K562 (cell line): ENCODE measurements around the gene C4orf36. TPM values are rescaled to one million over a fixed set of nuclear protein-coding genes. Genes with fewer than 3 reads are reported as not detected.

ENCODE experiments used
- LEF1 ChIP-seq: fragments of 450-650 bp; IDR thresholded peaks from 2 replicates; pipeline ENCODE4 v1.6.1; 2016; ENCODE audit warnings: mild to moderate bottlenecking
- NONO ChIP-seq, 2 experiments: fragments of 200-400 bp in 1 of 2; fragments of 450-650 bp in 1 of 2; formaldehyde crosslinking in 1 of 2; IDR thresholded peaks; 2 replicates each; pipeline ENCODE4 v1.6.1; 2017; ENCODE audit warnings: low read depth in 2 of 2, mild to moderate bottlenecking in 2 of 2, moderate library complexity in 2 of 2, low read length in 1 of 2
- SAFB ChIP-seq: fragments of 200-400 bp; formaldehyde crosslinking; IDR thresholded peaks from 2 replicates; pipeline ENCODE4 v1.6.1; 2017; ENCODE audit warnings: low read depth, low read length, borderline replicate concordance
- SP2 ChIP-seq: IDR thresholded peaks from 2 replicates; pipeline ENCODE4 v1.6.1; 2011; ENCODE audit warnings: mild to moderate bottlenecking, low read depth, low read length, moderate library complexity; ENCODE audit not compliant: poor library complexity, severe bottlenecking; ENCODE audit errors: extremely low read depth
- ZNF263 ChIP-seq: sonication (generic); formaldehyde crosslinking; IDR thresholded peaks from 2 replicates; pipeline ENCODE4 v1.8.0; 2022; ENCODE audit warnings: mild to moderate bottlenecking, missing genetic modification reagents, borderline replicate concordance
- polyA plus RNA-seq, 8 experiments: library from polyadenylated mRNA; depleted of rRNA in 4 of 8; stranded (reverse) in 5 of 8; unstranded in 3 of 8; fragments of >200 nt; fragmentation: Nextera tagmentation in 2 of 8; fragmentation: Illumina TruSeq in 1 of 8; extraction: Ambion mirVana in 2 of 8; extraction: Trizol in 1 of 8; gene quantifications; 2 replicates each; pipeline versions ENCODE4 v1.2.1 to v1.2.3, GENCODE V29; 2011 to 2014; ENCODE audit warnings: inconsistent platforms in 1 of 8, missing spikeins in 1 of 8
- total RNA-seq, 7 experiments: library from RNA; depleted of rRNA in 6 of 7; stranded (reverse); fragments of >200 nt in 6 of 7; fragmentation: Illumina TruSeq in 2 of 7; extraction: Trizol in 2 of 7; gene quantifications; 2 replicates each; pipeline versions ENCODE4 v1.2.1 to v1.2.3, GENCODE V29; 2011 to 2021; ENCODE audit warnings: low replicate concordance in 1 of 7
- TF ChIP-seq, protein P1 (sequence below), 2 experiments: fragments of 450-650 bp; IDR thresholded peaks; 2 replicates each; pipeline ENCODE4 v1.6.1; 2016; ENCODE audit warnings: mild to moderate bottlenecking in 2 of 2, borderline replicate concordance in 1 of 2, low read depth in 1 of 2, moderate library complexity in 1 of 2
- TF ChIP-seq, protein P2 (sequence below): fragments of 450-650 bp; IDR thresholded peaks from 2 replicates; pipeline ENCODE4 v1.6.1; 2016; ENCODE audit warnings: antibody characterized with exemption
- TF ChIP-seq, protein P3 (sequence below): sonication (generic); formaldehyde crosslinking; IDR thresholded peaks from 2 replicates; pipeline ENCODE4 v1.4.0; 2020; ENCODE audit warnings: mild to moderate bottlenecking, missing genetic modification reagents

C4orf36 gene
- total and polyA plus RNA-seq, 9 of the 15 experiments (the other 6 are each of a cell fraction or from before 2014, with no cell fraction given), result 0.14 to 0.45 (median 0.20) TPM; not detected in 5

DNA sequence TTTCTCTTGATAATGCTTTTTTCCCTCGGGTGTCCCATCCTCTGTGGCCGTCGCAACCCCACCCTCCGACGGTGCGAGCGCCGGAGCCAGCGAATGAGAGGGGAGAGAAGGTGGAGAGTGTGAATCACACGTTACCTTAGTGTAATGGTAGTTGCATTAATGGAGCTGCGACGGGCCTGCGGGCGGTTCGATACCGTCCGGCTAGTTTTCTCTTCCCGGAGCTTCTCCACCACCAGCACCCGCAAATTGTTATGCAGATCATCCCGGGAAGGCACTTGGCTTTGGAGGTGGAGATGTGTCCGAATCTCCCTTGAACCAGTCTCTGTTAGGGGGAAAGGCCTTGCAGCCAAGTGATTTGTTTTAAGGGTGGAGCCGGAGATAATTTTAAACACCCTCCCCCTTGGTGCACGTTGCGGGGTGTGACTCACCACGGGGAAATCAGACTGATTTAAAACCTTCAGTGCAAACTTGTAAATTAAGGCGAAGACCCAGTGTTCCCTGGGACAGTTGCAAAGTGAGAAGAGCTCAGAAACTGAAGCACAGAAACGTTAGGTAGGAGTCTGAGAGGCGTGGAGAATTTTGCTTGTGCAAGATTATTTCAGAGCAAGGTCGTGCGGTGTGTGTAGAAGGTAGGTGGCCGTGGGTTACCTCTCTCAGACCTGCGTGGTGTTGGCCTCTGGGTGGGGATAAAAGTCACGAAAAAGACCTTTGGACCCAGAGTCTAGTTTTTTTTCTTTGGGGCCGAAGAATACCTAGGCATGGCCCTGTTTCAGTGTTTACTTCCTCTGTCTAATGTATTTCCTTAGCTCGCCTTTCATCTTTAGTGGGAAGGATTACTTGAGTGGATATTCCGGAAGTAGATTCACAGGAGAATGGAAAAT, 43.9 kb upstream of the C4orf36 start (continued):
- TF ChIP-seq, protein P1, sequence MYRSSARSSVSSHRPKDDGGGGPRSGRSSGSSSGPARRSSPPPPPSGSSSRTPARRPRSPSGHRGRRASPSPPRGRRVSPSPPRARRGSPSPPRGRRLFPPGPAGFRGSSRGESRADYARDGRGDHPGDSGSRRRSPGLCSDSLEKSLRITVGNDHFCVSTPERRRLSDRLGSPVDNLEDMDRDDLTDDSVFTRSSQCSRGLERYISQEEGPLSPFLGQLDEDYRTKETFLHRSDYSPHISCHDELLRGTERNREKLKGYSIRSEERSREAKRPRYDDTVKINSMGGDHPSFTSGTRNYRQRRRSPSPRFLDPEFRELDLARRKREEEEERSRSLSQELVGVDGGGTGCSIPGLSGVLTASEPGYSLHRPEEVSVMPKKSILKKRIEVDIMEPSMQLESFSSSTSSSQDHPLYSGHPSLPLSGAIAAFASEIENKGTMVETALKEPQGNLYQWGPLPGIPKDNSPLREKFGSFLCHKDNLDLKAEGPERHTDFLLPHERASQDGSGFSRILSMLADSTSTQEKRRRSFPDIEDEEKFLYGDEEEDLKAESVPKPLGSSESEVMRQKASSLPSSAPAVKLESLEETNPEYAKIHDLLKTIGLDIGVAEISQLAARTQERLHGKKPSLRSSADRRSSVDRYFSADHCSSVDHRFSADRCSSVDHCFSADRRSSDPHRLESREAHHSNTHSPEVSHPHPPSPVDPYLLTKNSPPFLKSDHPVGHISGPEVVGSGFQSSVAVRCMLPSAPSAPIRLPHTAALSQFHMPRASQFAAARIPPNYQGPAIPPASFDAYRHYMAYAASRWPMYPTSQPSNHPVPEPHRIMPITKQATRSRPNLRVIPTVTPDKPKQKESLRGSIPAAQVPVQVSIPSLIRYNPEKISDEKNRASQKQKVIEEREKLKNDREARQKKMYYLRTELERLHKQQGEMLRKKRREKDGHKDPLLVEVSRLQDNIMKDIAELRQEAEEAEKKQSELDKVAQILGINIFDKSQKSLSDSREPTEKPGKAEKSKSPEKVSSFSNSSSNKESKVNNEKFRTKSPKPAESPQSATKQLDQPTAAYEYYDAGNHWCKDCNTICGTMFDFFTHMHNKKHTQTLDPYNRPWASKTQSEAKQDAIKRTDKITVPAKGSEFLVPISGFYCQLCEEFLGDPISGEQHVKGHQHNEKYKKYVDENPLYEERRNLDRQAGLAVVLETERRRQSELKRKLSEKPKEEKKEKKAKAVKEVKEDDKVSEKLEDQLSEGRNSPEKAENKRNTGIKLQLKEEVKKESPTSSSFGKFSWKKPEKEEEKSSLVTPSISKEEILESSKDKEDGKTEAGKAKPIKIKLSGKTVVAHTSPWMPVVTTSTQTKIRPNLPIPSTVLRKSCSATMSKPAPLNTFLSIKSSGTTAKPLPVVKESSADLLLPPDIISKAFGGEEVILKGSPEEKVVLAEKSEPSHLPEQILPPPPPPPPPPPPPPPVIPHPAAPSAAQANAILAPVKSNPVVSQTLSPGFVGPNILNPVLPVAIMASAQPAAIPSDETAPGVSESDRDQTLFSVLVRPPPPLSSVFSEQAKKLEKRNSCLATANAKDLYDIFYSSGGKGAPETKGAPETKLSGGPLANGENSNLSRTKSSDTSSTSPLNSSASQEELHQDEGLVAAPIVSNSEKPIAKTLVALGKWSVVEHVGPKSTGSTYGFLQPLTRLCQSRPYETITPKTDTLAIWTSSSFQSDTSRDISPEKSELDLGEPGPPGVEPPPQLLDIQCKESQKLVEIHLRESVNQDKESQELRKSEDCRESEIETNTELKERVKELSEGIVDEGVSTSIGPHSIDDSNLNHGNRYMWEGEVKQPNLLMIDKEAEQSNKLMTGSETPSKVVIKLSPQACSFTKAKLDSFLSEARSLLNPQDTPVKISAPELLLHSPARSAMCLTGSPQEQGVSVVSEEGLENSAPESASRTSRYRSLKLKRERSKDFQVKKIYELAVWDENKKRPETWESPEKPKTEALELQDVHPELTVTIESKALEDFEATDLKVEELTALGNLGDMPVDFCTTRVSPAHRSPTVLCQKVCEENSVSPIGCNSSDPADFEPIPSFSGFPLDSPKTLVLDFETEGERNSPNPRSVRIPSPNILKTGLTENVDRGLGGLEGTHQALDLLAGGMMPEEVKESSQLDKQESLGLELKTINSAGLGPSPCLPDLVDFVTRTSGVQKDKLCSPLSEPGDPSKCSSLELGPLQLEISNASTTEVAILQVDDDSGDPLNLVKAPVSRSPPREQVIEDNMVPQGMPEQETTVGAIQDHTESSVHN (IDR thresholded peaks at IDR 0.05; ENCODE audit: borderline replicate concordance in 1 of 2, low read depth in 1 of 2), result no peak
- peak; percentile 55; the same call in 1 of the 2 replicates for TF ChIP-seq SAFB
- TF ChIP-seq NONO (IDR thresholded peaks at IDR 0.05; ENCODE audit: low read depth in 2 of 2, low read length in 1 of 2), result 0 out of 4 replicates have a peak, but pooled peaks of 1 of the 2 experiments have one; percentile 24
- TF ChIP-seq, protein P2, sequence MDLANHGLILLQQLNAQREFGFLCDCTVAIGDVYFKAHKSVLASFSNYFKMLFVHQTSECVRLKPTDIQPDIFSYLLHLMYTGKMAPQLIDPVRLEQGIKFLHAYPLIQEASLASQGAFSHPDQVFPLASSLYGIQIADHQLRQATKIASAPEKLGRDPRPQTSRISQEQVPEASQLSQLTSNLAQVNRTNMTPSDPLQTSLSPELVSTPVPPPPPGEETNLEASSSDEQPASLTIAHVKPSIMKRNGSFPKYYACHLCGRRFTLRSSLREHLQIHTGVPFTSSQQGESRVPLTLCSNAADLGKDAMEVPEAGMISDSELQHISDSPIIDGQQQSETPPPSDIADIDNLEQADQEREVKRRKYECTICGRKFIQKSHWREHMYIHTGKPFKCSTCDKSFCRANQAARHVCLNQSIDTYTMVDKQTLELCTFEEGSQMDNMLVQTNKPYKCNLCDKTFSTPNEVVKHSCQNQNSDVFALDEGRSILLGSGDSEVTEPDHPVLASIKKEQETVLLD, result peak; percentile 15; the same call in 1 of the 2 replicates
- peak; percentile 36 for TF ChIP-seq LEF1
- TF ChIP-seq, protein P3, sequence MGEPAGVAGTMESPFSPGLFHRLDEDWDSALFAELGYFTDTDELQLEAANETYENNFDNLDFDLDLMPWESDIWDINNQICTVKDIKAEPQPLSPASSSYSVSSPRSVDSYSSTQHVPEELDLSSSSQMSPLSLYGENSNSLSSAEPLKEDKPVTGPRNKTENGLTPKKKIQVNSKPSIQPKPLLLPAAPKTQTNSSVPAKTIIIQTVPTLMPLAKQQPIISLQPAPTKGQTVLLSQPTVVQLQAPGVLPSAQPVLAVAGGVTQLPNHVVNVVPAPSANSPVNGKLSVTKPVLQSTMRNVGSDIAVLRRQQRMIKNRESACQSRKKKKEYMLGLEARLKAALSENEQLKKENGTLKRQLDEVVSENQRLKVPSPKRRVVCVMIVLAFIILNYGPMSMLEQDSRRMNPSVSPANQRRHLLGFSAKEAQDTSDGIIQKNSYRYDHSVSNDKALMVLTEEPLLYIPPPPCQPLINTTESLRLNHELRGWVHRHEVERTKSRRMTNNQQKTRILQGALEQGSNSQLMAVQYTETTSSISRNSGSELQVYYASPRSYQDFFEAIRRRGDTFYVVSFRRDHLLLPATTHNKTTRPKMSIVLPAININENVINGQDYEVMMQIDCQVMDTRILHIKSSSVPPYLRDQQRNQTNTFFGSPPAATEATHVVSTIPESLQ (CRISPR knock-in tag), result no peak
- no peak for TF ChIP-seq SP2
- peak; percentile 22; the same call in 1 of the 2 replicates for TF ChIP-seq ZNF263 (CRISPR knock-in tag)
